Adrenal gland (tissue), 12 donors: ENCODE results near the gene WDR70. TPM values are rescaled to one million over a fixed set of nuclear protein-coding genes. Genes with fewer than 3 reads are reported as not detected.

Experiments
- DNase-seq, 7 donors: peaks; one replicate each; pipeline ENCODE4 v3.0.0-alpha.2; 2019 to 2020
- H3K27ac ChIP-seq, 5 donors: fragments of 200-600 bp; sonication (generic) in 4 of 5; 1 replicate in 3 of 5; 2 replicates in 2 of 5; pipeline versions ENCODE4 v1.5.1 to v1.8.0; 2016 to 2020; ENCODE audit warnings: mild to moderate bottlenecking in 1 of 5
- H3K27me3 ChIP-seq: fragments of 200-600 bp; 2 replicates; pipeline ENCODE4 v1.8.0; 2021
- H3K36me3 ChIP-seq, 2 donors: fragments of 200-600 bp; replicated peaks in 1 of 2; 1 replicate in 1 of 2; 2 replicates in 1 of 2; pipeline versions ENCODE4 v1.5.1 to v1.8.0; 2018 to 2022
- H3K4me1 ChIP-seq, 2 donors: fragments of 200-600 bp; replicated peaks in 1 of 2; 1 replicate in 1 of 2; 2 replicates in 1 of 2; pipeline versions ENCODE4 v1.5.1 to v1.8.0; 2018 to 2021
- H3K4me3 ChIP-seq, 4 donors: fragments of 200-600 bp; sonication (generic) in 3 of 4; one replicate each; pipeline ENCODE4 v1.5.1; 2016 to 2018
- H3K9me3 ChIP-seq, 3 donors: fragments of 200-600 bp; sonication (generic) in 1 of 3; replicated peaks in 1 of 3; 1 replicate in 2 of 3; 2 replicates in 1 of 3; pipeline versions ENCODE4 v1.5.1 to v1.8.0; 2016 to 2021
- POLR2A ChIP-seq, 2 donors: fragments of 450-650 bp; IDR thresholded peaks; one replicate each; pipeline ENCODE4 v1.6.1; 2017; ENCODE audit warnings: antibody characterized with exemption in 2 of 2, mild to moderate bottlenecking in 2 of 2, moderate library complexity in 1 of 2
- WGBS, 4 donors: extraction: QIAGEN DNeasy Blood & Tissue Kit in 2 of 4; methylation state at CpG; one replicate each; pipeline versions ENCODE4 v1.1.5 to v1.1.7; 2013 to 2017; 5-methylcytosine and 5-hydroxymethylcytosine counted together
- intact Hi-C, 2 donors: fragments of 100-400 bp; cut with DNase I; formaldehyde crosslinking; loops; one replicate each; pipeline versions ENCODE4 v1.14.1 to v1.15.0; 2022 to 2023
- polyA plus RNA-seq, 3 donors: library from polyadenylated mRNA; stranded (reverse); fragments of 200-250 nt in 2 of 3; fragments of 350-450 nt in 1 of 3; fragmentation: Illumina TruSeq in 1 of 3; extraction: RNeasy Lipid Tissue Mini Kit (QIAGEN cat#74804) in 1 of 3; gene quantifications; one replicate each; pipeline ENCODE4 v1.2.3, GENCODE V29; 2013 to 2014
- total RNA-seq, 9 donors: library from RNA; depleted of rRNA in 4 of 9; stranded (reverse); fragments of >200 nt in 4 of 9; fragments of 120-200 nt in 1 of 9; fragmentation: NEBNext Ultra II Directional in 1 of 9; extraction: Animal tissue kit (Norgen Biotek cat#: 25700) in 1 of 9; gene quantifications; one replicate each; pipeline versions ENCODE4 v1.1.0 to v1.2.4, GENCODE V29; 2013 to 2023
- TF ChIP-seq, protein P1 (sequence below), 6 experiments: fragments of 450-650 bp in 4 of 6; fragments of 200-600 bp in 2 of 6; sonication (generic) in 1 of 6; IDR thresholded peaks; 1 replicate in 5 of 6; 2 replicates in 1 of 6; pipeline versions ENCODE4 v1.5.1 to v1.8.0; 2016 to 2021; ENCODE audit warnings: antibody characterized with exemption in 6 of 6, mild to moderate bottlenecking in 2 of 6, moderate library complexity in 1 of 6
- donor health status: healthy with polysubstance abuse.
- donor health status: Bipolar disorder and iron deficiency.
- donor health status: DM: yes; HTN: yes; CAD: no.
- donor health status: DM: no; HTN: no; CAD: no.
- donor health status: DM: no; HTN: no; CAD: no.
- donor health status: DM: yes; HTN: yes; CAD: no.

WDR70 gene
- total and polyA plus RNA-seq, 12 donors, result 9.2 to 42.6 (median 28.4) TPM

DNA sequence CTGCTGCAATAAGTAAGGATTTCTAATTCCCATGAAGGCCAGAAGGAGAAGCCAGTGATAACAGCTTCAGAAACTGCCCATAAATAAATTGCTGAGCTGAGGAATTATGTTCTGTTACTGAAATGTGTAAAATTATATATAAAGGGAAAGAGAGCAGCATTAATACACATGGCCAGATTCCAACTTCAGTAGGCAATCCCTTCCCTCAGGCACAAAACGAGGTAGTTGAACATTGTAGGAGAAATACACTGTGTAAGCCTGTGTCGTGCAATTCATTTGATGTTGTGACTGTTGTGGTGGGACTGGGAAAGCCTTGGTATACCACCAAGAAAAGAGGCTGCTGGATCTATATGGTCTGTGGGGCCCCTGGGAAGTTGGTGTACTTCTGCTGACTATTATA lies 192.9 kb downstream of the WDR70 start:
- Histone ChIP-seq H3K27ac (no peak overlapping the region), H3K4me1 (peaks cover 0 to 3% of the 10 kb centered on the region in 2 donors), H3K4me3 (no peak overlapping the region), H3K27me3 (no peaks in the 10 kb centered on the region), H3K36me3 (no peaks in the 10 kb centered on the region), H3K9me3 (no peaks in the 10 kb centered on the region)
- TF ChIP-seq, protein P1, sequence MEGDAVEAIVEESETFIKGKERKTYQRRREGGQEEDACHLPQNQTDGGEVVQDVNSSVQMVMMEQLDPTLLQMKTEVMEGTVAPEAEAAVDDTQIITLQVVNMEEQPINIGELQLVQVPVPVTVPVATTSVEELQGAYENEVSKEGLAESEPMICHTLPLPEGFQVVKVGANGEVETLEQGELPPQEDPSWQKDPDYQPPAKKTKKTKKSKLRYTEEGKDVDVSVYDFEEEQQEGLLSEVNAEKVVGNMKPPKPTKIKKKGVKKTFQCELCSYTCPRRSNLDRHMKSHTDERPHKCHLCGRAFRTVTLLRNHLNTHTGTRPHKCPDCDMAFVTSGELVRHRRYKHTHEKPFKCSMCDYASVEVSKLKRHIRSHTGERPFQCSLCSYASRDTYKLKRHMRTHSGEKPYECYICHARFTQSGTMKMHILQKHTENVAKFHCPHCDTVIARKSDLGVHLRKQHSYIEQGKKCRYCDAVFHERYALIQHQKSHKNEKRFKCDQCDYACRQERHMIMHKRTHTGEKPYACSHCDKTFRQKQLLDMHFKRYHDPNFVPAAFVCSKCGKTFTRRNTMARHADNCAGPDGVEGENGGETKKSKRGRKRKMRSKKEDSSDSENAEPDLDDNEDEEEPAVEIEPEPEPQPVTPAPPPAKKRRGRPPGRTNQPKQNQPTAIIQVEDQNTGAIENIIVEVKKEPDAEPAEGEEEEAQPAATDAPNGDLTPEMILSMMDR (IDR thresholded peaks at IDR 0.05), result no peak
- no peak for TF ChIP-seq POLR2A (IDR thresholded peaks at IDR 0.05)
- intact Hi-C loops, result no loop called here
- WGBS, 4 donors, result 85 to 91% (median 87%) methylated on average over 2 of the region's 2 CpGs
- no peak for DNase-seq

DNA sequence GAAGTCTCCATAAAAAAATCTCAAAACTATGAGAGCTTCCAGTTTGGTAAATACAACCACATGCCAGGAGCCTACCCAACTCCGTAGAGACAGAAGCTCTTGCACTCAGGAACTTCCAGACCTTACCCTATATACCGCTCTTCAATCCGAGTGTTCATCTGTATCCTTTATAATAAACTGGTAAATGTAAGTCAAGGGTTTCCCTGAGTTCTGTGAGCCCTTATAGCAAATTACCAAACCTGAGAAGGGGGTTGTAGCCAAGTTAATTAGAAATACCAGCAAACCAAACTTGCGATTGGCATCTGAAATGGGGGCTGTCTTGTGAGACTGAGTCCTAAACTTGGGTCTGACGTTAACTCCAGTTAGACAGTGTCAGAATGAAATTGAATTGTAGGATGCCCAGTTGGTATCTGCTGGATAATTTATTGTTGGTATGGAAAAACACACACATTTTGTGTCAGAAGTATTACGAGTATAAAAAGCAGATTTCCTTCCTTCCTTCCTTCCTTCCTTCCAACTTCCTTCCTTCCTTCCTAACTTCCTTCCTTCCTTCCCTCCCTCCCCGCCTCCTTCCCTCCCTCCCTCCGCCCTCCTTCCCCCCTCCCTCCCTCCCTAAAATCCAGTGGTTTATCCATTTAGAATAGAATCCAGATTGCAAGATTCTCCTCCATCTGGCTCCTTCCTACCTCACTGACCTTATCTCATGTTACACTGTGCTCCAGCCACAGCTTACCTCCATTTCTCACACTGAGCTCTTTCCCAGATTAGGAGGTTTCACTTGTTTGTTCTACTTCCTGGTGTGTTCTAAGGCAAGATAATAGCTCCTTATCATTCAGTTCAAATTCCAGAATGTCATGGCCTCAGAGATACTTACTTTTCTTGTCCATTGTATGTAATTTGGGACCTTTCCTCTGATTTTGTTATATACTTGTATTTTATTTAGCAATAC lies 196.7 kb downstream of the WDR70 start:
- Histone ChIP-seq H3K36me3 (no peaks in the 10 kb centered on the region), H3K4me1 (no peaks in the 10 kb centered on the region), H3K27me3 (no peaks in the 10 kb centered on the region), H3K4me3 (no peak overlapping the region), H3K9me3 (no peaks in the 10 kb centered on the region), H3K27ac (no peak overlapping the region)
- no peak for TF ChIP-seq POLR2A (IDR thresholded peaks at IDR 0.05)
- TF ChIP-seq, protein P1 (IDR thresholded peaks at IDR 0.05), result no peak
- 89 to 95% (median 91%) methylated on average over 8 of the region's 8 CpGs for WGBS, 4 donors
- DNase-seq, result no peak
- intact Hi-C loops, result no loop called here

DNA sequence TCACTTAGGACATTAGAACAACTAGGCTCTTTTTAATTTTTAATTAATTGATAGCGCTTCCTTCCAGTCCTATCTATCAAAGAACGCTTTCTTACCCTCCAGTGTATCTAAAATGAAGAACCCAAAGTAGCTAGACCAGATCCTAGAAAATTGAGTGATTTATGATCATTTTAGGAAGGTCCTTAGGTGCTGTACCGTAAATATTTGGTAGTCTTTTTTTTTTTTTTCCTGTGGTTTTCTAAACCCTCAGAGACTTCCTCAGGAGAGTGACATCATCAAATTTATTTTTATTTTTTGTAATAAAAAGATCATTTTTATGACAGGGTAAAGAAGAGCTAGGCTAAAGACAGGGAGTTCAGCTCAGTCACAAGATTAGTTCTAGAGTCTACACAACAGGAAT lies 197.4 kb downstream of the WDR70 start:
- intact Hi-C loops, result no loop called here
- no peak for DNase-seq
- 76 to 94% (median 89%) methylated on average over 3 of the region's 3 CpGs for WGBS, 4 donors

DNA sequence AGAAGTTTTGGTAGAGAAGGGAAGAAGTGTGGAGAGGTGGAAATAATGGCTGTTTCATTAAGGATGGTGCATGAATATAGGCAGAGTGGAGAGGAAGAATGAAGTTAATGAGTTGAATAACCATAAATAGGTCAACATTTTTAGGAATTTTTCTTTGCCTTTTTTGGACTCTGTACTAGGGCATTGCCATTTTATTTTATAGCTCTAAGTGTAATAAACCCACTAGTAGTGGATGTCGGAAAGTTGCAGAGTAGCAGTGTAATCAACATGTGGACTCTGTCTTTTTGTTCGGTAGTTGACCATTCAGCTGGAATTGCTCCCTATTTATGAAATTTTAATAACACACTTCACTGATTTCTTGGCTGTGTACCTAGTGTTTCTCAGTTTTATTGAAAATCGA lies 199.1 kb downstream of the WDR70 start:
- Histone ChIP-seq H3K4me1 (no peaks in the 10 kb centered on the region), H3K27ac (no peak overlapping the region), H3K27me3 (no peaks in the 10 kb centered on the region), H3K36me3 (no peaks in the 10 kb centered on the region), H3K4me3 (no peak overlapping the region), H3K9me3 (no peaks in the 10 kb centered on the region)
- no peak for DNase-seq
- no peak for TF ChIP-seq POLR2A (IDR thresholded peaks at IDR 0.05)
- TF ChIP-seq, protein P1 (IDR thresholded peaks at IDR 0.05), result no peak
- 95 to 100% (median 97%) methylated on average over 3 of the region's 3 CpGs for WGBS, 4 donors
- intact Hi-C loops, result no loop called here

More for the DNA sequence above, 197.4 kb downstream of the WDR70 start:
- no peaks in the 10 kb centered on the region for H3K9me3 ChIP-seq
- H3K36me3 ChIP-seq, result no peaks in the 10 kb centered on the region
- H3K4me3 ChIP-seq, result no peak overlapping the region
- H3K4me1 ChIP-seq, result no peaks in the 10 kb centered on the region
- no peak overlapping the region for H3K27ac ChIP-seq
- TF ChIP-seq POLR2A (IDR thresholded peaks at IDR 0.05), result no peak
- TF ChIP-seq, protein P1 (IDR thresholded peaks at IDR 0.05), result no peak
- no peaks in the 10 kb centered on the region for H3K27me3 ChIP-seq
